ENCODE measurements around the gene CALHM5.

Gene CALHM5

DNA sequence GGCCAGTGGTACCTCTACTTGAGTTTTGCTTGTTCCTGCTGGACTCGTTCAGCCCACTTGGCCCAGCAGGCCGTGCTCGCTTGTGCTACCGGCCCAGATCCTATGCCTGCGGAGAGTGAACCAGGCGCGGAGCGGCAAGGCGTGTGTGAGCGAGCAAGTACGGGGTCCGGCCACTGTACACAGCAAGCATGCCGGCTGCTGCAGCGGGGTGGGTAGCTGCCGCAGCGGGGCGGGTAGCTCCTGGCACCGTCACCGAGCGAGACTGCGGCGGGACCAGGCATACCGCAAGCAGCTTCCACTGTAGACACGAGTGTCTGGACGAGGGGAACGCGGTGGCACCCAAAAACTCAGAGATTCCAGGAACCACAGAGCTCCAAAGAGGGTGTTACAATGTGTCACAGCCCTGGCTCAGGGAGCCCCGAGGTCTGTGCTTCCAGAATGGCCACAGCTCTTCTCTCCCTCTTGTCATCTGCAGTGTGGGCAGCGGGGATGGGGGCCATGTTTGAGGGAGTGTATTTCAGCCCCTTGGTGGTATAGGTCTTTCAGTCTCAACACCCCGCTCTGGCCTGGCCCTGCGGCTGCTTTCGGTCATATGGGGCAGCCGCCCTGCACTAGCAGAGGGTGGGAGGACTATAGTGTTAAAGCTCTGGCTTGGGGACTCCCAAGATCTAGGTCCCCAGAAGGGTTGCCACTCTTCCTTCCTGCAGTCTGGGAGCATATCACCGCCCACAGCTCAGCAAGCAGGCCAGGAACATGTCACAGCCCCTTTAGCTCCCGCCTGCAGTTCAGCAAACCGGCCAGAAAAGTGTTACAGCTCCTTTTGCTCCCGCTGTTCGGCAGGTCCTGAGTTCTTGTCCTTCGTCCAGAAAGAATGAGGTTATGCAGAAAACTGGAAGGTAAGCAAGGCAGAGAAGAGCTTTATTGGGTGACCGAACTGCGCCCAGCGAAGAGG lies 53.8 kb downstream of the CALHM5 start:
- DNase-seq (ENCODE audit: low read depth): no peak
- TF ChIP-seq, protein P1, sequence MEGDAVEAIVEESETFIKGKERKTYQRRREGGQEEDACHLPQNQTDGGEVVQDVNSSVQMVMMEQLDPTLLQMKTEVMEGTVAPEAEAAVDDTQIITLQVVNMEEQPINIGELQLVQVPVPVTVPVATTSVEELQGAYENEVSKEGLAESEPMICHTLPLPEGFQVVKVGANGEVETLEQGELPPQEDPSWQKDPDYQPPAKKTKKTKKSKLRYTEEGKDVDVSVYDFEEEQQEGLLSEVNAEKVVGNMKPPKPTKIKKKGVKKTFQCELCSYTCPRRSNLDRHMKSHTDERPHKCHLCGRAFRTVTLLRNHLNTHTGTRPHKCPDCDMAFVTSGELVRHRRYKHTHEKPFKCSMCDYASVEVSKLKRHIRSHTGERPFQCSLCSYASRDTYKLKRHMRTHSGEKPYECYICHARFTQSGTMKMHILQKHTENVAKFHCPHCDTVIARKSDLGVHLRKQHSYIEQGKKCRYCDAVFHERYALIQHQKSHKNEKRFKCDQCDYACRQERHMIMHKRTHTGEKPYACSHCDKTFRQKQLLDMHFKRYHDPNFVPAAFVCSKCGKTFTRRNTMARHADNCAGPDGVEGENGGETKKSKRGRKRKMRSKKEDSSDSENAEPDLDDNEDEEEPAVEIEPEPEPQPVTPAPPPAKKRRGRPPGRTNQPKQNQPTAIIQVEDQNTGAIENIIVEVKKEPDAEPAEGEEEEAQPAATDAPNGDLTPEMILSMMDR (IDR thresholded peaks at IDR 0.05; ENCODE audit: low read depth, low read length): no peak
- TF ChIP-seq, protein P2, sequence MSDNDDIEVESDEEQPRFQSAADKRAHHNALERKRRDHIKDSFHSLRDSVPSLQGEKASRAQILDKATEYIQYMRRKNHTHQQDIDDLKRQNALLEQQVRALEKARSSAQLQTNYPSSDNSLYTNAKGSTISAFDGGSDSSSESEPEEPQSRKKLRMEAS (IDR thresholded peaks at IDR 0.05; ENCODE audit: low read depth, low read length): no peak
- no peak for TF ChIP-seq POLR2A (IDR thresholded peaks at IDR 0.05; ENCODE audit: extremely low read depth, insufficient read length)
- H3K4me3 ChIP-seq (ENCODE audit: low read depth, low read length): no peak overlapping the region

DNA sequence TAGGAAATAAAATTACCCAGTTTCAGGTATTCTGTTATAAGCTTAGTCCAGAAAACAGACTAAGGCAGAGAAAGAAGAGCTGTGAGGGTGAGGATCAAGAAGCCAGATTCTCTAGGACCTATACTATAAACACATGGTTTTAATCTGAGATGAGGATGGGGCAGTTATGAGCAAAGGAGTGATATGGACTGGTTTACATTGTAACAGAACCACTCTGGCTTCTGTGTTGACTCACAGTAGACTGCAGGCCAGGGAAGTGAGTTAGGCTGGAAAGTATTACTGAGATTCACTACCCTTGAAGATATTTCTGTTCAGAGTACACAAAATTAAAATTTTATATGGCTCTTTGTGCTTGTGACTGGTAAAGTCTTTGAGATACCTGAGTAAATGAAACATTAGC lies 56.7 kb downstream of the CALHM5 start:
- no peak for TF ChIP-seq POLR2A (IDR thresholded peaks at IDR 0.05; ENCODE audit: extremely low read depth, insufficient read length)
- TF ChIP-seq MYC (IDR thresholded peaks at IDR 0.05; ENCODE audit: low read depth, low read length): no peak
- TF ChIP-seq, protein P2 (IDR thresholded peaks at IDR 0.05; ENCODE audit: low read depth, low read length): no peak
- TF ChIP-seq, protein P1 (IDR thresholded peaks at IDR 0.05; ENCODE audit: low read depth, low read length): no peak
- no peak overlapping the region for H3K4me3 ChIP-seq (ENCODE audit: low read depth, low read length)
- no peak for DNase-seq (ENCODE audit: low read depth)

DNA sequence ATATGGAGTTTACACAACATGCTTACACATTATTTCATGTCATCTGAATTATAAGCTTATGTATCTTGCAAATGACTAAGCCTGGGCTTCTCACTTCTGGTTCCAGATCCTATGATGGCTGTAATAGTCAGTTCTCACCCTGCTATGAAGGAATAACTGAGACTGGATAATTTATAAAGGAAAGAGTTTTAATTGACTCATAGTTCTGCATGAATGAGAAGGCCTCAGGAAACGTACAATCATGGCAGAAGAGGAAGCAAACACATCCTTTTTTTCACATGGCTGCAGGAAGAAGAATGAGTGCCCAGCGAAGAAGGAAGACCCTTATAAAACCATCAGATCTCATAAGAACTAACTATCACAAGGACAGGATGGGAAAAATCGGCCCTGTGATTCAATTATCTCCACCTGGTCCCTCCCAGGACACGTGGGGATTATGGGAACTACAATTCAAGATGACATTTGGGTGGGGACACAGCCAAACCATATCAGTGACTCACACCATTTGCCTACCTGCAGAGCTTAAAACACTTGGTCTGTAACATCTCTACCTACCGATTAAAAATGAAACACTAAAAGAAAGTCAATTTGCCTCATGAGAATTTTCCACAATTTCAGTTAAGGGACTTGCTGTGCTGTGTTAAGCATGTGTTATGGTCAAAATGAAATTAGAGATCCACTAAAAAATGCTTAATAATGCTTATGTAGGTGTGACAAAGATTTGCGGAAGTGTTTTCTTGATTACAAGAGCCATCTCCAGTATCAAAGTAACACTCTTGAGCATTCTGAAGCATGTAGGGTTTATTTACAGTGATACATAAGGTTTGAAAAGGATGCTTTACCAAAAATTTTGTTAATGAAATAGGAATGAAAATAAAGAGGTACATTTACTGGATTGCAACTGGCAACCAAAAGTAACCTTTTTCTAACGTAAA lies 57.6 kb downstream of the CALHM5 start:
- no peak overlapping the region for H3K4me3 ChIP-seq (ENCODE audit: low read depth, low read length)
- TF ChIP-seq, protein P1 (IDR thresholded peaks at IDR 0.05; ENCODE audit: low read depth, low read length): no peak
- no peak for TF ChIP-seq POLR2A (IDR thresholded peaks at IDR 0.05; ENCODE audit: extremely low read depth, insufficient read length)
- no peak for TF ChIP-seq MYC (IDR thresholded peaks at IDR 0.05; ENCODE audit: low read depth, low read length)
- TF ChIP-seq, protein P2 (IDR thresholded peaks at IDR 0.05; ENCODE audit: low read depth, low read length): no peak
- peak; percentile 12 for DNase-seq (ENCODE audit: low read depth)

DNA sequence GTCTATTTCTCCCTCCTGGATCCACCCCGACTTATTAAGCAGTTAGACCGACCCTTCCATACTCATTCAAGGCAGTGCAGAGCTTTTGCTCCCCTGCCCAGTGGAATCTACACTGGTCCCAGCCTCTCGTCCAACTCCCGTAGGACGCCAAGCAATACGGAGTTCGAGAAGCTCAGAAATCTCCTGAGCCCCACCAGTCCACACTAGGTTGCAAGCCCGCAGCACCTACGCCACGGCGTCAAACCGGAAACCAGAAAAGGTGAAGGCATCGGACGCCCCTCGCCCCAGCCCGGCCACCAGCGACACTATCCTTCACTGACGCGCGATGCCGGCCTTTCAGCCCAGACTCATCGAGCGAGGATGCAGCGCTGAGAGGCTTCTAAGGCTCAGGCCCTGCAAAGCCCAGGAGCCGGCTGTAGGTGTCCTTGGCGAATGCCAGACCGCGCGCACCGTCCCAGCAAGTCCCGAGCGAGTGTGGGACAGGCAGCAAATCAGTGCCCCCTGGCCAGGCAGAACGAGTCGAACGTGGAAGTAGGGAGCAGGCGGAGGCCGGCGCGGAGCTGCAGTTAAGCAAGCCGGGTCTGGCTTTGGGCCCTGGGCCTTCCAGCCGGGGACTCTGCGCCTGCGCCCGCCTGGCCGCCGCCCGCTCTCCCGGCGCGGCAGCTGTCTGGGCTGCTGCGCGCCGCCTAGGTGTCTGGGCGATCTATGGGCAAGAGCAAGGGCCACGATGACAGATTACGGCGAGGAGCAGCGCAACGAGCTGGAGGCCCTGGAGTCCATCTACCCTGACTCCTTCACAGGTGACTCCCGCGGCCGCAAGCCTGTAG lies 59.6 kb downstream of the CALHM5 start, which contains the start of gene RWDD1:
RWDD1 (plus strand) TSS at position 649 of the 827 bp plus-strand sequence; CDS start at position 728, 79 bp downstream.
- H3K4me3 ChIP-seq (ENCODE audit: low read depth, low read length): peak within 1 kb of the TSS; percentile 96
- peak; percentile 100 for DNase-seq (ENCODE audit: low read depth)
- TF ChIP-seq, protein P1 (IDR thresholded peaks at IDR 0.05; ENCODE audit: low read depth, low read length): no peak
- no peak for TF ChIP-seq POLR2A (IDR thresholded peaks at IDR 0.05; ENCODE audit: extremely low read depth, insufficient read length)
- TF ChIP-seq, protein P2 (IDR thresholded peaks at IDR 0.05; ENCODE audit: low read depth, low read length): peak; percentile 94
- TF ChIP-seq MYC (IDR thresholded peaks at IDR 0.05; ENCODE audit: low read depth, low read length): peak; percentile 86

DNA sequence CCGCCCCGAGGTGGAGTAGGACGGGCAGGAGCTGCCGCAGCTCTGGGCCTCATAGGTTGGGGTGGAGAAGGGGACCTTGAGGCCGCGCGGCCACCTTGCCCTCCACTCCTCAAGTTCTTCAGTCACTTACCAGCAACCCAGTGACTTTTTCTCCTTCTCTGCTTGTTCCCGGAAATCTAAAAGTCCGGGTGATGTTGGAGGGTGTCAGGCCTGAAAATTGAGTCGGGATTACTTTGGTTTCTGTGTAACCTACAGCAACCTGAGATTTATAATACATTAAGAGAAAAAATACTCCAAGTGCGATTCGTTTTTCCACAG lies 60.2 kb downstream of the CALHM5 start:
- TF ChIP-seq, protein P1 (IDR thresholded peaks at IDR 0.05; ENCODE audit: low read depth, low read length): no peak
- TF ChIP-seq POLR2A (IDR thresholded peaks at IDR 0.05; ENCODE audit: extremely low read depth, insufficient read length): no peak
- TF ChIP-seq, protein P2 (IDR thresholded peaks at IDR 0.05; ENCODE audit: low read depth, low read length): no peak
- TF ChIP-seq MYC (IDR thresholded peaks at IDR 0.05; ENCODE audit: low read depth, low read length): no peak
- DNase-seq (ENCODE audit: low read depth): no peak

More for the DNA sequence above, 60.2 kb downstream of the CALHM5 start:
- H3K4me3 ChIP-seq (ENCODE audit: low read depth, low read length): peak overlapping the region; percentile 96
